ENCODE results near the gene TIAM1. TPM values are rescaled to one million over a fixed set of nuclear protein-coding genes. Genes with fewer than 3 reads are reported as not detected.

TIAM1 gene
- total and polyA plus RNA-seq, 8 donors = 1.1 to 19.8 (median 3.3) TPM

- H3K36me3 ChIP-seq = no peaks in the 10 kb centered on the region
- peaks cover 0 to 6% (median 0%) of the 10 kb centered on the region in 4 donors for H3K9me3 ChIP-seq
- H3K27ac ChIP-seq = no peak overlapping the region
- intact Hi-C loops (cut with DNase I; ENCODE audit: low total_unique reads) = no loop called here
- TF ChIP-seq POLR2A (IDR thresholded peaks at IDR 0.05) (no peak), POLR2AphosphoS5 (IDR thresholded peaks at IDR 0.05) (no peak), EP300 (IDR thresholded peaks at IDR 0.05) (no peak)
- TF ChIP-seq, protein P1, sequence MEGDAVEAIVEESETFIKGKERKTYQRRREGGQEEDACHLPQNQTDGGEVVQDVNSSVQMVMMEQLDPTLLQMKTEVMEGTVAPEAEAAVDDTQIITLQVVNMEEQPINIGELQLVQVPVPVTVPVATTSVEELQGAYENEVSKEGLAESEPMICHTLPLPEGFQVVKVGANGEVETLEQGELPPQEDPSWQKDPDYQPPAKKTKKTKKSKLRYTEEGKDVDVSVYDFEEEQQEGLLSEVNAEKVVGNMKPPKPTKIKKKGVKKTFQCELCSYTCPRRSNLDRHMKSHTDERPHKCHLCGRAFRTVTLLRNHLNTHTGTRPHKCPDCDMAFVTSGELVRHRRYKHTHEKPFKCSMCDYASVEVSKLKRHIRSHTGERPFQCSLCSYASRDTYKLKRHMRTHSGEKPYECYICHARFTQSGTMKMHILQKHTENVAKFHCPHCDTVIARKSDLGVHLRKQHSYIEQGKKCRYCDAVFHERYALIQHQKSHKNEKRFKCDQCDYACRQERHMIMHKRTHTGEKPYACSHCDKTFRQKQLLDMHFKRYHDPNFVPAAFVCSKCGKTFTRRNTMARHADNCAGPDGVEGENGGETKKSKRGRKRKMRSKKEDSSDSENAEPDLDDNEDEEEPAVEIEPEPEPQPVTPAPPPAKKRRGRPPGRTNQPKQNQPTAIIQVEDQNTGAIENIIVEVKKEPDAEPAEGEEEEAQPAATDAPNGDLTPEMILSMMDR (IDR thresholded peaks at IDR 0.05) = no peak
- H3K27me3 ChIP-seq = peaks cover 0 to 7% (median 0%) of the 10 kb centered on the region in 3 donors
- no peak for DNase-seq
- 71 to 82% (median 75%) methylated on average over 4 of the region's 4 CpGs for WGBS, 5 donors
- no peaks in the 10 kb centered on the region for H3K4me1 ChIP-seq
- no peak overlapping the region for H3K4me3 ChIP-seq
These were observed 236.8 kb downstream of the TIAM1 start for GRCh38 chr21:31107176-31107785.

DNA sequence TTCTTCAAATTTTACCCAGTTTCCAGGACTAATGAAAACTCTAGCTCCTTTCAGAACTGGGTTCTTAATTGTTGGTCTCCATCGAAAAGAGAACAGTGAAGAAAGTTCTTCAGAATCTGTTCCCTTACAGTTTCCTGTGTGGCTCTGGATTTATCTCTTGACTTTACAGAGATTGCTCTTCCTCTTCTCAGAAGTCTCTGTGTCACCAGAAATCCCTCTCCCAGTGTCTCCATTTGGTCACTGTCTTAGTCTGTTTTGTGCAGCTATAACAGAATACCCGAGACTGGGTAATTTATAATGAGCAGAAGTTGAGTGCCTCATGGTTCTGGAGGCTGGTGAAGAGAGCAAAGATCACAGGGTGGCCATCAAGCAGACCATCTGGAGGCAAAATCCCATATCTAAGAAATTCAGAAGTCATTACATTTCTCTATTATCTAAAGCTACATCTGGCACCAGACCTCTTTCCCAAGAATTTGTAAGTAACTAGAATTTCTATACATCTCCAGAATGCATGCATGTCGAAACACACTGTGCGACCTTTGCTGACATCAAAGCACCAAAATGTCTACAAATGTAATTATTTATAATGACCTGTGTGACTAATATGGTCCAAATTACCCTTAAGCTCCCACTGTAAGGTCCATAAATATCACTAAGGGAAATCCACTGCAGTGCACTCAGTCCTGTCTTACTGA is 240.3 kb downstream of the TIAM1 start:
- H3K9me3 ChIP-seq = peaks cover 0 to 6% (median 0%) of the 10 kb centered on the region in 4 donors
- intact Hi-C loops (cut with DNase I; ENCODE audit: low total_unique reads) = no loop called here
- no peaks in the 10 kb centered on the region for H3K36me3 ChIP-seq
- no peak overlapping the region for H3K4me3 ChIP-seq
- TF ChIP-seq POLR2AphosphoS5 (IDR thresholded peaks at IDR 0.05) (no peak), EP300 (IDR thresholded peaks at IDR 0.05) (no peak), POLR2A (IDR thresholded peaks at IDR 0.05) (no peak)
- TF ChIP-seq, protein P1 (IDR thresholded peaks at IDR 0.05) = no peak
- no peak overlapping the region for H3K27ac ChIP-seq
- H3K4me1 ChIP-seq = peaks cover 0 to 2% (median 0%) of the 10 kb centered on the region in 4 donors
- DNase-seq = no peak
- peaks cover 0 to 13% (median 0%) of the 10 kb centered on the region in 3 donors for H3K27me3 ChIP-seq
- WGBS, 5 donors = 72 to 86% (median 85%) methylated on average over 4 of the region's 4 CpGs

DNA sequence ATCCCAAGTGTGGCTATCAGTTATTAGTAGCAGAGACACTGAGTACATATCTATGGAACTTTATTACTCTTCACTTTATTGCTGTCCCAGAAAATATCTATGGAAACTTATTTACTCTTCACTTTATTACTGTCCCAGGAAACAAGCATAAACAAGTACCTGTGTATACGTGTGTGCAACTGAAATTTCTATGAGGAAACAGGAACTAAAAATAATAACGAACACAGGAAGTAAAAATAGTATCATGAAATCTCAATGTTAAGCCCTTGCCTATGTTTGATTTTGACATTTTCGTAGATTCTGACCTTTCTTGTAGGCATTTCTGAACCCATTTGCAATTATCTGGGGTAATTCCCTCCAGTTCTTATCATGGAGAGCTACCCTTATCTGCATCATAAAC is 240.9 kb downstream of the TIAM1 start:
- no peak for TF ChIP-seq EP300 (IDR thresholded peaks at IDR 0.05)
- TF ChIP-seq POLR2AphosphoS5 (IDR thresholded peaks at IDR 0.05) = no peak
- TF ChIP-seq, protein P1 (IDR thresholded peaks at IDR 0.05) = no peak
- no peak for TF ChIP-seq POLR2A (IDR thresholded peaks at IDR 0.05)
- Histone ChIP-seq H3K27ac (no peak overlapping the region), H3K36me3 (no peaks in the 10 kb centered on the region), H3K4me1 (peaks cover 0 to 6% (median 0%) of the 10 kb centered on the region in 4 donors), H3K27me3 (peaks cover 0 to 19% (median 0%) of the 10 kb centered on the region in 3 donors), H3K4me3 (no peak overlapping the region), H3K9me3 (peaks cover 0 to 6% (median 0%) of the 10 kb centered on the region in 4 donors)
- DNase-seq = no peak
- intact Hi-C loops (cut with DNase I; ENCODE audit: low total_unique reads) = no loop called here
- WGBS, 5 donors = 36 to 58% (median 47%) methylated on average over 3 of the region's 3 CpGs

GRCh38 chr21:31099122-31099521 is 244.9 kb downstream of the TIAM1 start:
- no peak for DNase-seq

More at GRCh38 chr21:31099122-31099521, 244.9 kb downstream of the TIAM1 start:
- Histone ChIP-seq H3K27me3 (peaks cover 0 to 19% (median 0%) of the 10 kb centered on the region in 3 donors), H3K36me3 (no peaks in the 10 kb centered on the region), H3K4me3 (no peak overlapping the region), H3K4me1 (peaks cover 0 to 6% (median 0%) of the 10 kb centered on the region in 4 donors), H3K27ac (no peak overlapping the region), H3K9me3 (no peaks in the 10 kb centered on the region)
- TF ChIP-seq EP300 (IDR thresholded peaks at IDR 0.05) = no peak
- no peak for TF ChIP-seq POLR2AphosphoS5 (IDR thresholded peaks at IDR 0.05)
- TF ChIP-seq, protein P1 (IDR thresholded peaks at IDR 0.05) = no peak
- no peak for TF ChIP-seq POLR2A (IDR thresholded peaks at IDR 0.05)
- intact Hi-C loops (cut with DNase I; ENCODE audit: low total_unique reads) = loop anchor here (5.0 kb wide), 2 partner anchors 83 to 503 kb away; no protein-coding TSS in a partner anchor
- 65 to 73% (median 67%) methylated on average over 14 of the region's 14 CpGs for WGBS, 5 donors

All from stomach (tissue), 9 donors.